Measurements from ENCODE around the gene HACD2.

GRCh38 chr3:123449102-123449996, 135.5 kb downstream of the HACD2 start:
- TF ChIP-seq CTCF (IDR thresholded peaks at IDR 0.05) (no peak), POLR2A (IDR thresholded peaks at IDR 0.05) (no peak)

All from adrenal gland (tissue), 5 donors.